Cardiac septum (tissue), 1 donor: ENCODE measurements around the gene TDRD3. TPM values are rescaled to one million over a fixed set of nuclear protein-coding genes. Genes with fewer than 3 reads are reported as not detected.

ENCODE experiments used
- DNase-seq: peaks from one replicate; pipeline ENCODE4 v3.0.0-alpha.2; 2020; ENCODE audit warnings: low spot score
- intact Hi-C: fragments of 100-400 bp; cut with DNase I; formaldehyde crosslinking; loops from one replicate; pipeline ENCODE4 v1.14.0; 2022
- total RNA-seq: library from RNA; stranded (reverse); fragmentation: NEBNext Ultra II Directional; extraction: Animal tissue kit (Norgen Biotek cat#: 25700); gene quantifications from one replicate; pipeline ENCODE4 v1.2.1, GENCODE V29; 2021
- donor health status: DM: no; HTN: no; CAD: no.

TDRD3 gene
- total RNA-seq, 1 donor from 2014 or later: 47.8 TPM

- intact Hi-C loops: no loop called here
- DNase-seq: no peak
Measured at GRCh38 chr13:60540276-60540675, 143.3 kb downstream of the TDRD3 start.

GRCh38 chr13:60562096-60562780, 165.2 kb downstream of the TDRD3 start:
- DNase-seq: no peak
- intact Hi-C loops: no loop called here

- intact Hi-C loops: no loop called here
- DNase-seq: no peak
Measured at GRCh38 chr13:60571571-60571970, 174.6 kb downstream of the TDRD3 start.

GRCh38 chr13:60572003-60572798, 175.2 kb downstream of the TDRD3 start:
- intact Hi-C loops: no loop called here
- no peak for DNase-seq

GRCh38 chr13:60572855-60573254, 175.8 kb downstream of the TDRD3 start:
- DNase-seq: no peak
- intact Hi-C loops: no loop called here

GRCh38 chr13:60574735-60575134, 177.7 kb downstream of the TDRD3 start:
- intact Hi-C loops: no loop called here
- DNase-seq: no peak

GRCh38 chr13:60575142-60575541, 178.1 kb downstream of the TDRD3 start:
- DNase-seq: no peak
- intact Hi-C loops: no loop called here

GRCh38 chr13:60577761-60578160, 180.7 kb downstream of the TDRD3 start:
- intact Hi-C loops: no loop called here

GRCh38 chr13:60583196-60583888, 186.3 kb downstream of the TDRD3 start:
- intact Hi-C loops: no loop called here
- no peak for DNase-seq

More at GRCh38 chr13:60577761-60578160, 180.7 kb downstream of the TDRD3 start:
- no peak for DNase-seq

GRCh38 chr13:60583911-60584753, 187.1 kb downstream of the TDRD3 start:
- intact Hi-C loops: no loop called here
- no peak for DNase-seq

GRCh38 chr13:60584976-60585375, 188.0 kb downstream of the TDRD3 start:
- intact Hi-C loops: no loop called here
- no peak for DNase-seq

GRCh38 chr13:60590800-60591747, 194.1 kb downstream of the TDRD3 start:
- DNase-seq: no peak
- intact Hi-C loops: no loop called here

- DNase-seq: no peak
- intact Hi-C loops: no loop called here
Measured at GRCh38 chr13:60603049-60603448, 206.0 kb downstream of the TDRD3 start.

GRCh38 chr13:60604058-60604457, 207.0 kb downstream of the TDRD3 start:
- no peak for DNase-seq
- intact Hi-C loops: no loop called here

- DNase-seq: no peak
- intact Hi-C loops: no loop called here
Measured at GRCh38 chr13:60608954-60609353, 211.9 kb downstream of the TDRD3 start.

- intact Hi-C loops: no loop called here
- no peak for DNase-seq
Measured at GRCh38 chr13:60611523-60611922, 214.5 kb downstream of the TDRD3 start.

- no peak for DNase-seq
- intact Hi-C loops: no loop called here
Measured at GRCh38 chr13:60612593-60612992, 215.6 kb downstream of the TDRD3 start.

GRCh38 chr13:60613080-60613479, 216.1 kb downstream of the TDRD3 start:
- DNase-seq: no peak
- intact Hi-C loops: no loop called here
